Activated T-cell treated with anti-CD3 and anti-CD28 coated beads for 4 hours (primary cell): ENCODE measurements around the gene VANGL2.

Experiments used
- DNase-seq: peaks from one replicate; pipeline ENCODE4 v3.0.0-alpha.2; 2020

Gene VANGL2

GRCh38 chr1:160407839-160408801 is 7.8 kb downstream of the VANGL2 start:
- no peak for DNase-seq

GRCh38 chr1:160408864-160409263 is 8.5 kb downstream of the VANGL2 start:
- DNase-seq, result no peak

- no peak for DNase-seq
Observed at GRCh38 chr1:160409486-160409885, 9.1 kb downstream of the VANGL2 start.

GRCh38 chr1:160410406-160411005 is 10.1 kb downstream of the VANGL2 start:
- DNase-seq, result no peak

- no peak for DNase-seq
Observed at GRCh38 chr1:160411271-160412027, 11.1 kb downstream of the VANGL2 start.

- no peak for DNase-seq
Observed at GRCh38 chr1:160412028-160412362, 11.6 kb downstream of the VANGL2 start.

GRCh38 chr1:160413716-160414115 is 13.4 kb downstream of the VANGL2 start:
- DNase-seq, result no peak

GRCh38 chr1:160414881-160415280 is 14.5 kb downstream of the VANGL2 start:
- no peak for DNase-seq

- DNase-seq, result no peak
Observed at GRCh38 chr1:160415696-160416290, 15.4 kb downstream of the VANGL2 start.

- DNase-seq, result no peak
Observed at GRCh38 chr1:160416369-160416768, 16.0 kb downstream of the VANGL2 start.

GRCh38 chr1:160418483-160418882 is 18.1 kb downstream of the VANGL2 start:
- DNase-seq, result no peak

- no peak for DNase-seq
Observed at GRCh38 chr1:160419150-160419837, 18.9 kb downstream of the VANGL2 start.

- no peak for DNase-seq
Observed at GRCh38 chr1:160419838-160420169, 19.4 kb downstream of the VANGL2 start.

- no peak for DNase-seq
Observed at GRCh38 chr1:160420881-160421842, 20.8 kb downstream of the VANGL2 start.

GRCh38 chr1:160421881-160422280 is 21.5 kb downstream of the VANGL2 start:
- DNase-seq, result no peak

GRCh38 chr1:160423966-160424365 is 23.6 kb downstream of the VANGL2 start:
- no peak for DNase-seq

GRCh38 chr1:160425847-160426246 is 25.5 kb downstream of the VANGL2 start:
- no peak for DNase-seq

GRCh38 chr1:160427625-160428024 is 27.3 kb downstream of the VANGL2 start:
- no peak for DNase-seq

GRCh38 chr1:160428053-160428452 is 27.7 kb downstream of the VANGL2 start:
- no peak for DNase-seq

GRCh38 chr1:160428655-160429054 is 28.3 kb downstream of the VANGL2 start:
- DNase-seq, result peak; percentile 21

GRCh38 chr1:160429125-160429561 is 28.8 kb downstream of the VANGL2 start:
- DNase-seq, result no peak
